HG03571 (cell line): ENCODE results near the gene ERCC6.

Experiments used
- ATAC-seq: cut with Tn5 transposase; IDR thresholded peaks from one replicate; pipeline ENCODE4 v1.9.1; 2021; ENCODE audit not compliant: unreplicated experiment

Gene ERCC6

GRCh38 chr10:49512121-49512809, 26.7 kb downstream of the ERCC6 start:
- ATAC-seq = no peak

DNA sequence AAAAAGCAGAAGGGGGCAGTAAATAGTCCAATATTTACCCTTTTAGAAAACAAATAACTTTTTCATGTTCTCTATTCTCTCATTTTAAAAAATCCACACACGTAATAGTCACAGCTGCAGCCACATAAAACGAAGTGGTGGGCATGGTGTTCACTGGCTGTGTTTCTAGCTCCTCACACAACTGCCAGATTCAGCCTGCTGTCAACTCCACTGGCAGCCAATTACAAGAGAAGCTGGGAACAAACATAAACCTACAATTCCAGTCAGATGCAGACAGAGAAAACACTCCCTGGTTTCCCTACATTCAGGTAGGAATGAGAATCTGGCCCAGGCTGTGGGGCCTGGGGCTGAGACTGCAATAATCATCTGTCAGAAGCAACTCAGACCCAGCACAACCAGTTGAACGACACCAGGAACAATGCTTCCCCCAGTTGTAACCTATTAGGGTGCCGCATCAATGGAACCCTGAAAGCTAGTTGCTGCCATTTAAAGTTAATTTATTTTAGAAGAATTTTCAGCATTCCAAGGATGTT, 29.1 kb downstream of the ERCC6 start:
- no peak for ATAC-seq

GRCh38 chr10:49508654-49509053, 30.3 kb downstream of the ERCC6 start:
- ATAC-seq = no peak

- ATAC-seq = no peak
Measured at GRCh38 chr10:49508249-49508648, 30.7 kb downstream of the ERCC6 start.

DNA sequence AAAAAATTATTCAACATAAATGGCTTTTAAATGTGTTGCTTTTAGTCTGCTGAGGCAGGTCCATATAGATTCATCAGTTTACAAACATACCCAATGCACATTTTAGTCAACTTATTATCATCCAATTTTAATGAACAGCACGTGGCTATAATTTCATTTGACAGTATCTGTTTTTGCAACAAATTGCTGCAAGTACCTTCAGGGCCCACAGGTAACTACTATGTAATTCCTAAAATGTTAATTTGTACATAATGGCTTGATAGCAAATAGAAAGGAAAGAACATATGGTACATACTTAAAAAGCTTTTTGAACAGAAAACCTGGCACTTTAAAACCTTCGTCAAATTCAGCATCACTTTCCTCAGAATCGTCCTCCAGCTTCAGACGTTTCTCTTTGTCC, 33.3 kb downstream of the ERCC6 start:
- no peak for ATAC-seq

DNA sequence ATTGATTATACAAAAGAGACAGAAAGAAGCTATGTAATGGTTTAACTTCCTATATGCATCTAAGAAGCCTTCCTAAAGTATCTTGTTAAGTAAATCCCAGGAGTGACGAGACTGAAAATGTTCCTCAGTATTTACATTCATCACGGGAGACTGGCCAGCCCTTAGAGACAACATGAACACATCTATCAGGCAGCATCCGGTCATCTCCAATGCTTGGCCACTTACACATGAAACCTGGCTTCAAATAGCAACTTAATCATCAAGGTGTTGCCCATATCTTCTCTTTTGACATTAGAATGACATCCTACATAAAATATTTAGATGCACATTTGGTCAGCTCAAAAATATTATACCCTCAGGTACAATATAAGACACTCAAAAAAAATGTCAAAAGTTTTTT, 33.8 kb downstream of the ERCC6 start:
- ATAC-seq = no peak

DNA sequence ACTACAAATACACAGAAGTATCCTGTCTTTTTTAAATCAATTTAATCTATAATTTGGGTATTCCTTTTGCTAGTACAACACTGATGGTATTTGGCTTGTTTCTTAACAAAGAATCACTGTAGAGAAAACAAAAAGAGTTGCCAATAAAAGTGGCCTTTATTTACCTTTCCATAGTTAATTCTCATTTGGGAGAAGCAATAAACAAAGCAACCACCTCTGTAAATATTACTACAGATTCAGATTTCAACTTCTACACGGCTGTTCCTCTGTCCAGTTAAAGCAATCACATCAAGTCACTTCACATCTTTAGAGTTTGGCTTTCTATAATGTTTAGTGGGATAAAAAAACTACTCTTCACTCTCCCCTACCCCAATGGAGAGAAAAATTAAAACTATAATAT, 34.4 kb downstream of the ERCC6 start:
- ATAC-seq = no peak

DNA sequence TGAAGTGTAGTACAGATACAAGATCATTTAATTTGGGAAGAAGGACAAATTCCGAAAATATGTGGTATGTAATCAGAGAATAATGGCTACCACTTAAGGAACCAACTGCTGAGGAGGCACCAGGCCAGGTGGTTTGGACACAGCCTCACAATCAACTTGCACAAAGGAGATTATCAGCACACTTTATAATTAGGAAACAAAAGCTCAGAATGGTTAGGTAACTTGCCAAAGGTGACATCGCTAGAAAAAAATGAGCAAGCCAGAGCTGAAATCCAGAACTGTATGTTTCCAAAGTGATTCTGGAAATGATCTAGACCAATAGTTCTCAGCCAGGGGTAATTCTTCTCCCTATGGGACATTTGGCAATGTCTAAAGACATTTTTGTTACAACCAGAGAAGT, 36.6 kb downstream of the ERCC6 start:
- no peak for ATAC-seq

GRCh38 chr10:49500412-49500811, 38.5 kb downstream of the ERCC6 start:
- ATAC-seq = no peak

- ATAC-seq = no peak
Measured at GRCh38 chr10:49499305-49499851, 39.5 kb downstream of the ERCC6 start.

DNA sequence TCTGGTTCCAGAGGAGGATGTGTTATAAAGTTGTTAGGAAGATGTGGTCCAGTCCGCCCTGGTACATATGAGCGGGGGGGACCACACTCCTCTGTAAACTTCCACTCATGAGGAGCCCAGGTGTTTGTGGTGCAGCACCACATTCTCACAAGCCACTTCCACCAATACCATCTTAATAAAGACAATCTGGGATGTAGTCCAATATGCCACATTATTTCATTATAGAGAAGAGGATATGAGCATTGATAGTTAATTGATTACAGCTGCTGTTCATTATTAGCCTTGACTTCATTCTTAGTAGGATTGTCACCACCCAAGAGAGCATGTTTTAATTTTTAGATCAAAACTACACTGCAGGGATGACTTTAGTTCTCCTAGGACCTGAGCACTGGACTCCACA, 40.5 kb downstream of the ERCC6 start:
- ATAC-seq = no peak

- no peak for ATAC-seq
Measured at GRCh38 chr10:49497358-49497757, 41.6 kb downstream of the ERCC6 start.

DNA sequence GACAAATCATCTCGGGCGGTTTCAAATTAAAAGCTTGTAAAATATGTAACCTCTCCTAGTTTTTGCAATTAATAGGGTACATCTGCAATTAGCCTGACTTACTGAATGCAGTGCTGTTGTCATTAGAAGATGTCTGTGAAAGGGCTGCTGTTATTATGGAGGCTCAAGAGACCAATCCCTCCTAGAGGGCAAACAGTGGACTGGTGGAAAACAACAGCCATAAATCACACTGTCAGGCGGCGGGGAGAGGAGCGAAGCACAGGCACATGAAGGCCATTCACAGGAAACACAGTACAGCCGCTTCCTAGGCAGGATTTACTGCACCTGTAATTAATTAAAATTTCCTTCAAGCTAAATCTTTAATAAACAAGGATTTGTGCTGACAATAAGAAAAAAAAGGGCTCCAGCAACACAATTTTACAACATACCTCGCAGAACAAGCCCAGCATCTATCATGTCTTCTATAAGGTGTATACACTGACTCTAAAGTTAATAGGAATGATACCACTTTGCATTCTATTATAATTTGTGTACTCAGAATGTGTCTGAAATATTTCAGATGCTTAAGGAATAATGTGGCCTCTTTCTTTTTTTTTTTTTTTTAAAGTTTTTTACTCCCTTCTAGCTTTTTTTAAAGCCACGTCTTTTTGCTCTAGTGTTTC, 50.7 kb downstream of the ERCC6 start:
- ATAC-seq = no peak

- no peak for ATAC-seq
Measured at GRCh38 chr10:49486738-49487137, 52.2 kb downstream of the ERCC6 start.

DNA sequence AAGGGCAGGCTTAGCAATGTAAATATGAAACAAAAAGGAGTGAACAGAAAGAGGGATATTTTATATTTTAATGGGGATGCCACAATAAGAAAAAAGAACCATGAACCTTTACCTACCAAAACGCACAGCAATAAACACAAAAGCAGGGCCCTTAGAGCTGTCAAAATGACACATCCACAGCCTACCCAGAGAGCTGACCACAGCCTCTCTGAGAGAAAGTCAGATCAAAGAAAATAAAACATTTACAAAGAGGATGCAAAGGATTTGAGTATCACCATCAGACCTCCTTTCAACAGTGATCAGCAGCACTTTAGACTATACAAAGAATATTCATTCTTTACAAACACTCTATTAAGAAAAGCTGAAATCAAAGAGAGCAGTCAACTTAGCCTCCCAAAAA, 52.9 kb downstream of the ERCC6 start:
- no peak for ATAC-seq

DNA sequence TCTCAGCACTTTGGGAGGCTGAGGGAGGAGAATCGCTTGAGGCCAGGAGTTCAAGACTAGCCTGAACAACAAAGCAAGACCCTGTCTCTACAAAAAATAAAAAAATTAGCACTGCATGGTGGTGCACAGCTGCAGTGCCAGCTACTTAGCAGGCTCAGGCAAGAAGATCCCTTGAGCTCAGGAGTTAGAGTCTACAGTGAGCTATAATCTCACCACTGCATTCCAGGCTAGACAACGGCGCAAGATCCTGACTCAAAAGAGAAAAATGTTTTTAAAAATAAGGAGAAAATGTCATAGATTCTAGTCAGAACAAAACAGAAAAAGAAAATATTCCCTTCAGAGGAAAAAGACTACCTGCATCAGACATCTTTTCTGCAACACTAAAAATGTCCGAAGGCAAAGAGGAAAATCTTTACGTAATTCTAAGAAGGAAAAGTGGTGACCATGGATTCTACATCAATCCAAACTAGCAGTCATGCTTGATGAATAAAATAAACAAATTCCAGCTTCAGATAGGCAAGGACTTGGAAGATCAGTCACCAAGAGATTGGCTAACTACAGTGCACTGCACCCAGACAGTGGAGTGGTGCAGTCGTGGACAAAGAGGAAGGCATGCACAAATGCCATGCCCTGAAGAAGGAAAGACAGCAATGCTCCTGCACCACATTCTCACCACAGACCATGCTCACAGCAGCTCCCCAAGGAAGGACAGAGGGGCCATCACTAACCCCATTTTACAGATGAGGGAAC, 54.3 kb downstream of the ERCC6 start:
- no peak for ATAC-seq

- ATAC-seq = no peak
Measured at GRCh38 chr10:49478819-49479218, 60.1 kb downstream of the ERCC6 start.

DNA sequence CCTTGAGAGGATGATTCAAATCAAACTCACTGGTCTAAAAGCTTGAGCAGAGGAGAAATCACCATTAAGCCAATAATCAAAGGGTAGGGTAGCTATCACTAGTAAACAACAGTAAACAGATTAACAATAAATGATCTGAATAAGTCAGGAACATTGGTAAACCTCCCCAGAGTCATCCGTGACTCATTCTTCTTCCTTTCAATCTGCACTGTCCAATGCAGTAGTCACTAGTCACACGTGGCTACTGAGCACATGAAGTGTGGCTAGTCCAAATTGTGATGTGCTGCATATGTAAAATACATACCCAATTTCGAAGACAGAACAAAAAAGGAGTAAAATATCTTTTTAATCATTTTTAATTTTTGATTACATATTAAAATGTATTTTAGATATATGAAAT, 64.0 kb downstream of the ERCC6 start:
- no peak for ATAC-seq

- no peak for ATAC-seq
Measured at GRCh38 chr10:49471532-49471931, 67.4 kb downstream of the ERCC6 start.

DNA sequence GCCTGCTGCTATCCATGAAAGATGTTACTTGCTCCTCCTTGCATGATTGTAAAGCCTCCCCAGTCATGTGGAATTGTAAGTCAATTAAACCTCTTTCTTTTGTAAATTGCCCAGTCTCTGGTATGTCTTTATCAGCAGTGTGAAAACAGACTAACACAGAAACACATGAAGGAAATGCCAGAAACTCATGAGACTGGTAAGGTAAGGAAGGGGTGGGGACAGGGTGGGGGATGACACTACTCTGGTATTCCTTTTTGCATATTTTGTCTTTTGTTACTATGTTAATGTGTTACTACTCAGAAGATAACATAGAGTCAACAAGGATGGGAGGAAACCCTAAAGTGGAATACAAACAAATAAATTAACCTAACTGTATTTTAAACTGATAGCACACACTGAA, 73.2 kb downstream of the ERCC6 start:
- no peak for ATAC-seq
